ENCODE measurements around the gene COA7. TPM values are rescaled to one million over a fixed set of nuclear protein-coding genes. Genes with fewer than 3 reads are reported as not detected.
"Not testable (repeated sequence)": the region's sequence is repeated elsewhere in the genome, so short reads cannot be mapped to it uniquely, and the experiment has no call there.

COA7 gene
- 16.9 TPM for polyA plus RNA-seq (2013, experiment 1 of 2; ENCODE audit: insufficient read length)
- 18.6 TPM for polyA plus RNA-seq (2013, experiment 2 of 2; ENCODE audit: insufficient read length)

- peak; percentile 84 for DNase-seq
These were observed at the start of gene COA7 for GRCh38 chr1:52697795-52698674. COA7 (minus strand) TSS chr1:52698347; CDS start chr1:52698326, 21 bp downstream.

- no peak for DNase-seq
These were observed 49.3 kb upstream of the COA7 start for GRCh38 chr1:52747450-52747849.

DNA sequence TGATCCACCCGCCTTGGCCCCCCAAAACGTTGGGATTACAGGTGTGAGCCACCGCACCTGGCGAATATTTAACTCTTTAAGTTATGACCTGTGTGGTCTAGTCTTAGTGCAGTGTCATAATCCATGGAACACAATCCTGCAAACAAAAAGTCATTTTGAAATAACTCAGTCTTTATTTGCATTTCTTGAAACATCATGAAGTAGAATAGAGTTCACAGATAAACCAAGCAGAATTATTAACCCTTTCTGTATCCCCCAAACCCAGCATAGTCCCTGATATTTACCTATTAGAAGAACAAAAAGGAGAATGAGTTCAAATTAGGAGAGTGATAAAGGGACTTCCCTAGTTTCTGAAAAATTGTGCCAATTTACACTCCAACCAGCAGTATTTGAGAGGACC, 48.0 kb upstream of the COA7 start:
- no peak for DNase-seq

DNA sequence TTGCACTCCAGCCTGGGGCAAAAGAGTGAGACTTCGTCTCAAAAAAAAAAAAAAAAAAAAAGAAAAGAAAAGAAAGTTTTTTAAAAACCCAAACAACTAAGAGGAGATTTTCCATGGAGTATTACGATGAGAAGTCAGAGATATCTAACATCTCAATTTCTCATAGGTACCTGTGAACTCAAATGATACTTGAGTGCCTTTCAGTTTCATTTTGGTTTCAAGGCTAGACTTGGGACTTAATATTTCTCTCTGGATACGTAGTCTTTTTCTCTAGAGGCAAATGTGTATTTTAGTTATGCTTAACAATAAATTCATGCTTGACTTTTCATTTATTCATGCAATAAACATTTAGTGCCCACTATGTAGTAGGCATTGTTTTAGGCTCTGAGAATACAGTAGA, 43.1 kb upstream of the COA7 start:
- DNase-seq: no peak

GRCh38 chr1:52739699-52740467, 41.7 kb upstream of the COA7 start:
- DNase-seq: no peak

DNA sequence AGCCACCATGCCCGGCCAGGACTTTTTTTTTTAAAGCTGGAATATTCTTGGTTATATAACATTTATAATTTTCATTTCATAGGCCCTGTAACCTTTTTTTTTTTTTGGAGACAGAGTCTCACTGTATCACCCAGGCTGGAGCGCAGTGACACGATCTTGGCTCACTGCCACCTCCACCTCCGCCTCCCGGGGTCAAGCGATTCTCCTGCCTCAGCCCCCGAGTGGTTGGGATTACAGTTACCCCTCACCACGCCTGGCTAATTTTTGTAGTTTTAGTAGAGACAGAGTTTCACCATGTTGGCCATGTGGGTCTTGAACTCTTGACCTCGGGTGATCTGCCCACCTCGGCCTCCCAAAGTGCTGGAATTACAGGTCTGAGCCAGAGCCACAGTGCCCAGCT, 40.7 kb upstream of the COA7 start:
- DNase-seq: no peak

DNA sequence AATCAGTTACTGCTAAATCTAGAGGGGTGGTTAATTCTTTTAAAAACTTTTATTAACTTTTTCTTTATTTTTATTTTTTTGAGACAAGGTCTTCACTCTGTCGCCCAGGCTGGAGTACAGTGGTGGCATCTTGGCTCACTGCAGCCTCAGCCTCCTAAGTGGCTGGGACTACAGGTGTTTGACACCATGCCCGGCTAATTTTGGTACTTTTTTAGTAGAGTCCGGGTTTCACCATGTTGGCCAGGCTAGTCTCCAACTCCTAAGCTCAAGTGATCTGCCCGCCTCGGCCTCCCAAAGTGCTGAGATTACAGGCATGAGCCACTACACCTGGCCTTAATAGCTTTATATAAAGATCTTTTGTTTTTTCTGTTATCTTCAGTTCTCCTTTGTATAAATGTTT, 40.0 kb upstream of the COA7 start:
- DNase-seq: no peak

- not testable (repeated sequence) for DNase-seq
These were observed 37.2 kb upstream of the COA7 start for GRCh38 chr1:52735371-52735770.

- no peak for DNase-seq
These were observed 35.2 kb upstream of the COA7 start for GRCh38 chr1:52733368-52733767.

- no peak for DNase-seq
These were observed 30.0 kb upstream of the COA7 start for GRCh38 chr1:52727956-52728656.

GRCh38 chr1:52727114-52727586, 29.0 kb upstream of the COA7 start:
- no peak for DNase-seq

DNA sequence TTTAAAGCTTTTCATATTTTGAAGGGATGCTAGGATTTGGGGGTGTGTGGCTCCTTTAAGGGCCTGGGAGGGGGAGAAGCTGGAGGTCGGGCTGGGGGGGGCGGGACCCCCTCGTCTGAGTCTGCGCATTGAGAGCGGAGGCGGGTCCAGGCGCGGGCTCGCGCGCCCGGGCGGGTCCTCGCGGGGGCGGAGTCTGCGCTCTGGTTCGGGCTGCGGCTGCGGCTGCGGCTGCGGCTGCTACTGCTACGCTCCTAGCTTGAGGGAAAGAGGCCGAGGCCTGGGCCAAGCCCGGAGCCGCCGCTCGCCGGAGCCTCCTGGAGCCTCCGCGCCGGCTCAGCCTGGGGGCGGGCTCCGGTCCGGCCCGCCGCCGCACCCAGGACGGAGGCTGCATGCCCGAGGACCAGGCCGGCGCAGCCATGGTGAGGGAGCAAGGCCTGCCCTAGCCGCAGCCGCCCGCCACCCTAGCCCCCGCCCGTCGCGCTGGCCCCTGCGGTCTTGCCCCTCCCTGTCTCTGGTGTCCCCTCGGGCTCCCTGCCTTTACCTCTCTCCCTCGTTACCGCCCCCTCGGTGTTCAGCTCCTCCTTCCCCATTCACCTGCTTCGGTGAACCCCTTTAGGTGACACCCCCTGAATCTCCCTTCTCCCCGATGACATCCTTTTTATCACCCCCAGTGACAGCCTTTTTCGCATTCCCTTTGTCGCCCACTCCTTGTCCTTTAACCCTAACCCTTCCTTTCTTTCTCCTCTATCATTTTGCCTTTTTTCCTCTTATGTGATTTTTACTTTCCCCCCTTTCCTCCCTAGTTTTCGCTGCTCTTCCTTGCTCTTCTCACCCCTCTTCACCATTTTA, 28.3 kb upstream of the COA7 start, which contains the start of gene ZYG11B:
Gene ZYG11B, plus strand, starts transcription at position 189 of the 849 bp plus-strand sequence. Its CDS starts 201 bp downstream, at position 390.
- DNase-seq: peak; percentile 87

DNA sequence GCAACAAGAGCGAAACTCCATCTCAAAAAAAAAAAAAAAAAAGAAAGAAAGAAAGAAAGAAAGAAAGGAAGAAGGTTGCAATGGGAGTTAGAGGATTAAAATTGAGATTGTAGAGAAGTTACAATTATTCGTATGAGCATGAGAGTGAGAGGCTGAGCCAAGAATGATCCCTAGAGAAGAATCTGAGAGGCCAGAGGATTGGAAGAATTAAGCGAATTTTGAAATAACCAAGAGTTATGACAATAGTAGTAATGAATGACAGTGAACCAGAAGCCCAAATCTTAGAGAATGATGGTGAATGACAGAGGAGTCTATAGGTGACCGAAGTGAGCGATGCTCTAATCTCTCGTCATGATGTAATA, 27.7 kb upstream of the COA7 start:
- DNase-seq: no peak

GRCh38 chr1:52723260-52723659, 25.1 kb upstream of the COA7 start:
- DNase-seq: no peak

DNA sequence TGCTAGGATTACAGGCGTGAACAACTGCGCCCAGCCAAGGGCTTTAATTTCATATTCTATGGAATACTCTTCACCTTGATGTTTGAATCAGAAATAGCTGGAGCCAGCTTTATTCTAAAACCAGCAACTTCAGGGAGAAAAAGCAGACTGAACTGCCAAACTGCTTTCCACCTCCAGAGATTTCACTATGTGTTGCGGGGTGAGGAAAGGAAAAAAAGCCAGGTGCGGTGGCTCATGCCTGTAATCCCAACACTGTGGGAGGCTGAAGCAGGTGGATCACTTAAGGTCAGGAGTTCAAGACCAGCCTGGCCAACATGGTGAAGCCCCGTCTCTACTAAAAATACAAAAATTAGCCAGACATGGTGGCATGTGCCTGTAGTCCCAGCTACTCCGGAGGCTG, 17.1 kb upstream of the COA7 start:
- not testable (repeated sequence) for DNase-seq

GRCh38 chr1:52713590-52713989, 15.4 kb upstream of the COA7 start:
- no peak for DNase-seq

DNA sequence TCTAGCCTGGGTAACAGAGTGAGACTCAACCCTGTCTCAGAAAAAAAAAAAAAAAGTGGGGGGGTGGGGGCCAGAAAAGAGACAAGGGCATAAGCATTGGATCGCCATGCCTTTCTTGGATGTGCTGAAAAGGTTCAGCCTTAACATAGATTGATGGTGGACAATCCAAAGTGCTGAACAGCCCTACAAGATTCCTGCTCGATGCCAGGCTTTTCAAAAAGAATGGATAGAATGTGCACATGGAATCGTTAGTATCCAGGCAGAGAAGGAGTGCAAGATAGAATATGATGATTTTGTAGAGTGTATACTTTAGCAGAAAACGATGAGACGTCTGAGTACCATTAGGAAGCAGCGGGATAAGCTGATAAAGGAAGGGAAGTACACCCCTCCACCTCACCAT, 10.9 kb upstream of the COA7 start:
- DNase-seq: peak; percentile 21

GRCh38 chr1:52707927-52708655, 9.9 kb upstream of the COA7 start:
- DNase-seq: peak; percentile 83

DNA sequence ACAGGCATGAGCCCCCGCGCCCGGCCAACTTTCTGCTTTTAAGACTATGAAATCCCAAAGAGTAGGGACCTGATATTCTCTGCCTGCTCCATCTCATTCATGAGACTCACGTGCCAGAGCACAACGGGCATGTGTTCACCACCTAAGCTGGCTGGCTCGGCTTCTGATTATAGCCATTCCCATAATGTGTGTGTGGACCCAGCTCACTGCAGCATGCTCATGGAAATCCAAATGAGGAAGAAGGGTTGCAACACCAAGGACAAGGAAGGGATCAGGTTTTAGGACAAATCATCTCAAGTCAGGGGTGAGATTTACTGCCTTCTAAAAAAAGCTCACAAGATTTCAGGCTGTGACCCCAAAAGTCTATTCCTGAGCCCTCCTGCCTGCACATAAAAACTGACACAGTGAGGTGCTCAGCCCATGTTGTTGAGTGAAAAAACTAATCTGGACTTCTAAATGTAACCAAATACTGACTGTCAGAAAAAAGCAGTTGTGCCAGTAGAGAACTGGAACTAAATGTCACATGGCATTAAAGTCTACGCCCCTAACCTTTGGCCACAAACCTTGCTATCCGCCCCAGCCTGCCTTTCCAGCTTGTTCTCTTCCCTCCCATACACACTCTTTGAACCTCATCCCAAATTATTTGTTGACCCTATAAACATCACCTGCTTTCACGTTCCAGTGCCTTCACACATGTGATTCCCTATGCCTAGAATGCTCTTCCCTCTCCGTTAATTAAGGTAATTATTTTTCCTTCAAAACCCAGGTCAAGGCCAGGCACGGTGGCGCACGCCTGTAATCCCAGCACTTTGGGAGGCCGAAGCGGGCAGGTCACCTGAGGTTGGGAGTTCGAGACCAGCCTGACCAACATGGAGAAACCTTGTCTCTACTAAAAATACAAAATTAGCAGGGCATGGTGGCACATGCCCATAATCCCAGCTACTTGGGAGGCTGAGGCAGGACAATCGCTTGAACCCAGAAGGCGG, 9.1 kb upstream of the COA7 start:
- DNase-seq: no peak

All from fibroblast of skin of abdomen (primary cell).